Hypothalamus (tissue), 51 donors: ENCODE data around the gene NKIRAS2.

Experiments used
- DNase-seq, 51 donors: peaks; one replicate each; lab custom pipeline; 2025; lab: John Stamatoyannopoulos, UW

The NKIRAS2 gene

DNA sequence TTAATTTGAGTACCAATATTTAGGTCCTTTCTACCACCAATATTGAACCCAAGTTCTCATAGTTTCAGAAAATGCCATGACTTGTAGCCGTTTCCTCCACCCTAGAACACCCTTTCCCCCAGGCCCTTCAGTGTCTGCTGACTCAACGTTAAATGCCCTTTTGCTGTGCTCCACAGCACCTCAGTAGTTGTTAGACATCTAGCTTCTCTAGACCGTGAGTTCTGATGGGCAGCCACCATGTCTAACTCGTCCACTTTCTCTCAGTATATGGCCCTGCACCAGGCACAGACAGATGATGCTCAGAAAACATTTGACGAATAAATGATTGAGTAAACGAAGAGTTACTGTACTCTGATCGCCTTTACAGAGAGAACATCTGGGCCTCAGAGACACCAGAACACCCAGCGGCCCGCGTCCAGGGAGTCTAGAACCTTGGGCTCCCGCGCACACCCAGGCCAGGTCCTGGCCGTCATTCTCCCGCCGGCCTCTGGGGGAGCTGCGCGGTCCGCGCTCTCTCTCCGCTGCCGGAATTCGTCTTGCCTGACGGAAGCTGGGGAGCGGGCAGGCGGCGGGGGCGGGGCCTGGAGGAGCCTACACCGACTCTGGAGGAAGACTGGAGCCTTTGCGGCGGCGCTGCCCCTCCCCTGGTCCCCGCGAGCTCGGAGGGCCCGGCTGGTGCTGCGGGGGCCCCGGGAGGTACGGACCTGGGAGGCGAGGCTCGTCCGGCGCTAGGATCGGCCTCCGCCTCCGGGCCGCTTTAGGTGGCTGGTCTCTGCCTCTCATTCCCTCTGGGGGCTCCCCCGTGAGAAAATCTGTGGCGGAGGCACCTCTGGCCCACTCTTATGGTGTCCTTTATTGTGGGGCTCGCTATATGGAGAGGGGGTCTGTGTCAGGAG is at the start of gene NKIRAS2:
Gene NKIRAS2, plus strand, starts transcription at position 582 of the 896 bp plus-strand sequence. CDS start 1,488 bp downstream, outside the sequence.
- peak; percentile 32 to 94 (median 85) for DNase-seq

DNA sequence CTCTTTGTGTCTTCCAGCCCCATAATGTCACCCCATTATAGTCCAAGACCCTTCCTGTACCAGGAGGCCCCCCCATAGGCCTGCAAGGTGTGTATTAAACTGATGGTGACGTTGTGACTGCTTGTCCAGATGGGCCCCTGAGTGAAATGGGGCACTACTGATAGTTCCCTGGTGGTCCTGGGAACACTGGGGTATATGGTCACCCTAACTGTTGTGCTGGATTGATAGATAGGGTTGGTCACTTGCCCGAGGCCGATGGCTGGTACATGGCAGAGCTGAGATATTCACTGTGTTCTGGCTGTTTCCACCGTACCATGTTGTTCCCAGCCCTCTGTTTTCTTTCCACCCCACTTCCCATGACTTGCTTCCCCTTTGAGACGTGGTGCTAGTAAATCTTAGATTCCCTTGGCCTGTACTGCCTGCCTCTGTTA is 49.0 kb upstream of the NKIRAS2 start:
- DNase-seq, result no peak

DNA sequence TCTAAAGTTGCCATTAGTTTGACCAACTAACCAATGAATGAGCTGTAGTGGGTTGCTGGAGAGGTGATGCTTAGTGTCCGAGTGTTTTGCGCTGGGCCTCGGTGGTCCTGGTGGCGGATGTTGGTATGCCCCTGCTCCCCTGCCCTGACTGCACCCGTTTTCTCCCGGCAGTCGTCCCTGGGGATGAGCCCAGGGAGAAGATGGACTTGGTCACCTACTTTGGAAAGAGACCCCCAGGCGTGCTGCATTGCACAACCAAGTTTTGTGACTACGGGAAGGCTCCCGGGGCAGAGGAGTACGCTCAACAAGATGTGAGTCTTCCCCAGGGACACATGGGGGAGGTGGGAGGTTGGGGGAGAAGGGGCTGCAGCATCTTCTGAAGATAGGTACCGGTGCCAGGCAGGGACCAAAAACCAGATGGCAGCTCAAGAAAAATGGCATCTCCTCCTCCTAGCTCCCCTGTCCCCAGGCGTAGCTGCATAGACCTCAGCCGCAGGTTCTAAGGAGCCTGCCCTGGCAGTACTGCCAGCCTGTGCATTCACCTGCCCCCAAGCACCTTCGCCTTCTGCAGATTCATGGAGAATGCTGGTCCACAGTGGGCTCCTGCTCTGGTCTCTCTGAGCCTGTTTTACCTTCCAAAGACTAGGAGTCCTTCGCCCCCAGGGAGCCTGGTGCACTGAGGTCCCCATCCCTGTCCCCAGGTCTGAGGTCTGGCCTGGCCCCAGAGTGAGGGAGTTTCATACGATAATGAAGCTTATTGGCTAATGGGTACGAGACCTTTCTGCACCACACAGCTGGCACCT is 48.0 kb upstream of the NKIRAS2 start:
- no peak for DNase-seq

DNA sequence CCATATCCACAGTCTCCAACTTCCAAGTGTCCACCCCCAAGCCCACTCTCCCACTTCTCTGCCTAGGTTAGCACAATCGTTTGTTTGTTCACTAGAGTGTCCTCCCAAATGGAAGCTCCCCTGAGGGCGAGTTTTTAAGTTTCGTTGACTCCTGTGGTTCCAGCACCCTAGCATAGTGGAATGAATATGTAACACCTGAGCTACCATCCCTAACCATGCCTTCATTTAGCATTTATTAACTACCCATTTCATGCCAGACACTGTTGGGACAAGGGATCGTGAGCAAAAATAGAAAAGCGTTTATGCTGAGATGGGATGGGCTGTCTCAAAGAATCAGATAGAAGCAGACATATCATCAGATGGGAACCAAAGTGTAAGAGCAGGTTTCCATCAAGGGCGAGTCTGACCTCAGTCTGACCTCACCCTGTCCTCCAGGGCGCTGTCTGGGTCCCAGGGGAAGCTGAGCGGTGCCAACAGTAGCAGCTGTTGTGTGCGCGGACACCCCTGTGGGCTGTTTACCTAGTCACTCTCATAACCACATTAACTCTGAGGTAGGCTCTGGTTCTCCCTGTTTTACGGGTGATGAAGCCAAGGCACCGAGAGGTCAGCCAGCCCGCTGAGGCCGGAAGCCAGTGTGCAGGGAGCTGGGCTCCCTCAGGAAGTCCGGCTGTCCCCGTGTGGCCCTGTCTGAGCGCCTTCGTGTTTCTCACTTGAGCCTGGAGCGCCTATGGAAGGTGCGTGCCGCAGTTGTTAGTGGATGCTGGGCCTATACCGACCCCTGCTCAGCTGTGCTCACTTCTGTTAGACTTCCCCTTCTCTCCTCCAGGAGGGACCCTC is 47.1 kb upstream of the NKIRAS2 start:
- peak in 1 of 51 donors; percentile 18 for DNase-seq

DNA sequence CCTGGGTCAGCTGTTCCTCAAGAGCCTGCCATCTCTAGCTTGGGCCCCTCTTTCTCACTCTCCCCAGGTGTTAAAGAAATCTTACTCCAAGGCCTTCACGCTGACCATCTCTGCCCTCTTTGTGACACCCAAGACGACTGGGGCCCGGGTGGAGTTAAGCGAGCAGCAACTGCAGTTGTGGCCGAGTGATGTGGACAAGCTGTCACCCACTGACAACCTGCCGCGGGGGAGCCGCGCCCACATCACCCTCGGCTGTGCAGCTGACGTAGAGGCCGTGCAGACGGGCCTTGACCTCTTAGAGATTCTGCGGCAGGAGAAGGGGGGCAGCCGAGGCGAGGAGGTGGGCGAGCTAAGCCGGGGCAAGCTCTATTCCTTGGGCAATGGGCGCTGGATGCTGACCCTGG is 46.5 kb upstream of the NKIRAS2 start:
- peak in 1 of 51 donors; percentile 16 for DNase-seq

DNA sequence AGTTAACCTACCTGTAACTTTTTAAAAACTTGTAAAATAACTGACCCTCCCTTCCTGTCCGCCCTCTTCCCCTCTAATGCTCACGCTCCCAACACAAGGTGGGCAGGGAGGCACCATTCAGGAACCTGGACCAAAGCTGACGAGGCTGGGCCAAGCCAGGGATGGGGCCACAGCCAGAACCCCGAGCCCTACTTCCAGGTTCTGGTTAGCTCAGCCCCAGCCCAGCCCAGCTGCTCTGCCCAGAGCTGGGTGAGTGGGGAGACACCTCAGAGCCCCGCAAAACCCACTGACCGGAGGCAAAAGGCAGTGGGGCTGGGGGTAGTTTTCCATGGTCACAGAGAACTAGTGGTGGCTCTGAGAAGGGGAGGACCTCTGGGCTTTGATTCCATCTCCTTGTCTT is 45.9 kb upstream of the NKIRAS2 start:
- DNase-seq, result no peak

DNA sequence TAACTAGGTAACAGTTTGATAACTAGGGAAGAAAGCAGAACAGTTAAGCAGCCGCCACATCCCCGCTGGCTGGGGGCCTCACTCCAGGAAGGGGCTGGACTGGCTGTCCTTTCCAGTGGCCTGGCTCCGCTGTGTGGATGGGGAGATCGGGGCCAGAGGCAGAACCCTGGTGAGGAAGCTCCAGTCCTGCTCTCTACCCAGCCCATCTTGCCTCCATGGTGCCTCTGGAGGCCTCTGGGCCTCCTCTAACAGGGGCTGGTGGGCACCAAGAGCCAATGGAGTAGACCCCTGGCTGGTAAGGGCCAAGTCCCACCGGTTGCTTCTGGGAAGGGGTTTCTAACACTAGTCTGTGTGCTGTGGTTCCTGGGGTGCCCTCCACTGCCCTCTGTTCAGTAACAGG is 45.2 kb upstream of the NKIRAS2 start:
- DNase-seq, result peak in 4 of 51 donors; percentile 39 to 52 (median 42)

DNA sequence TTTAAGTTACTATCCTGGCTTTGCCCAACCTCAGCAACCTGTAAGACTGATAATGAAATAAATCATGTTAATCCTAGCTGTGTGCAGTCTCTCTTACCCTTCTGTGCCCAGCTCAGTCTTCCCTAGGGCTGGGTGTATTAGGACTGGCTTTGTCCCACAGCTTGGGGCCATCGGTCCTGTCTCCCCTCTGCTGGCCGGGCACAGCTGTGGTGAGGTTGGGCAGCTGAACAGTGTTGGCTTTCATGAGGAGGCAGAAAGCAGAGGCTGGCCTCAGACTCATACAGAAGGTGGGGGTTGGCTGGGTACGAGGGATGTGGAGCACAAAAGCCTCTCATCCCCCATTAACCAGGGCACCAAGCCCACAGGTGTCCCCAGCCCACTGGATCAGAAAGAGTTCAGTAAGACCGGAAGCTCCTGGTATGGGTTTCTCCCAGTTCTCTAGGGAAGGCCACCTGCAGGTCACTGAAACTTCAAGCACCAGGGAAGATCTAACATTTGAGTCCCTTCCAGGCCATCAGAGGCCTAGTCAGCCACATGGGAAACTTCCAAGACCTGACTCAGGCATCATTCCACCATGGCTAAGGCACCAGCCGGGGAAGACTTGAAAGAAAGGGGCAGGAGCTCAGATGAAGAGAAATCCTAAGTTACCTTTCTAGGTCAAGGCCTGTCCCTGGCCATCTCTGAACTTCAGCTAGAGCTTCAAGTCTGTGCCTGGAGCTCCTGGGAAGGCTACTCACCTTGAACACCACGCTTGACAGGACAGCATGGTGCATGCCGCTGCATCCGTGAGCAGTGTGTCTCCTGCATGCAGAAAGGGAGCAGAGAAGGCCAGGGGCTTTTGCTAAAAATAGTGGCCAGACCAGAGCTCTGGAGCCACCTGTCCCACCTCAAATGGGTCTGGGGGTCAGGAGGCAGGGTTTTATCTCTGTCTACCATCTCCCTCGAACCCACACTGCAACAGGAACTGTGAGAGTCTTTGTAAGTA is 44.5 kb upstream of the NKIRAS2 start:
- peak in 37 of 51 donors; percentile 24 to 87 (median 69) for DNase-seq

DNA sequence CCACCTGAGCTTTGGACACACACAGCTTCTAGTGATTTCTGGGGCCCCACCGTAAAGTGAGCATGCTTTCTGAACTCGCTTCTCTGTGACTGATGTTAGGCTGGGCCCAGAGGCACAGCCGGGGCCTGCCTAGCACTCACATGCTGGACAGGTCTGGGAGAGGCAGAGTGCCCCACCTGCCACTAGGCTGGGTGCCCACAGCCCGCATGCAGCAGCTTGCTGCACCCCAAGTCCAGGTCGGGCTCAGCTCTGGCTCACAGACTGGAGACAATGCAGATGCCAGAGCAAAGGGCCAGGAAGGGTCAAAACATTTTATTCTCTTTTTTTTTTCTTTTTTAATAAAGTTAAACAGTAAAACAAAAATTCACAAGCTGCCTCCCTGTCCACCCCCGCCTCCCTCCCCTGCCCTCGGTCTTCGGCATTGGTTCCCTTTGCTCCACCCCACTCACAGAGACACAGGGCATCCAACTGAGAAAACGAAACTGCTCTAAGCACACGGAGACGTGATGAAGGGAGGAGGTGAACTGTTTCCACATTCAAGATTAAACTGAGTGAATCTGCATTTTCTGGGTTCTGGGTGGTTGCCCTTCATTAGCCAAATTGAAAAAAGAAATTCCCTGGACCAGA is 43.6 kb upstream of the NKIRAS2 start:
- DNase-seq, result peak in 7 of 51 donors; percentile 7 to 49 (median 18)

DNA sequence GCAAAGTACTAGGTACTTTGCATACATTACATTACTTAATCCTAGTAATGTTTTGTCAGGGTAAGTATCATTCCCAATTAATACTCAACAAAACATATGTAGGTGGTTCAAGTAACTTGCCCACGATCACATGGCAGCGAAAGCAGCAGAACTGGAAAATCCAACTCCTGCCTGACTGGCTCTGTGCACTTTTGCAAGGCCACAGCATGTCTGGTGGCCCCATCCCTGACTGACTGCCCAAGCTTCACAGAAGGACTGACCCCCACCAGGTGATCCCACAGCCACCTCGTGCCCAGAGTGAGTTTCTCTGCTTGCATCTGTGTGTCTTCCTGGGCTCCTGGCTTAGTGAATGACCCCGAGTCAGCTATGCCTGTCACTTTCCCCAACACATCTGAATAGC is 41.9 kb upstream of the NKIRAS2 start:
- no peak for DNase-seq

DNA sequence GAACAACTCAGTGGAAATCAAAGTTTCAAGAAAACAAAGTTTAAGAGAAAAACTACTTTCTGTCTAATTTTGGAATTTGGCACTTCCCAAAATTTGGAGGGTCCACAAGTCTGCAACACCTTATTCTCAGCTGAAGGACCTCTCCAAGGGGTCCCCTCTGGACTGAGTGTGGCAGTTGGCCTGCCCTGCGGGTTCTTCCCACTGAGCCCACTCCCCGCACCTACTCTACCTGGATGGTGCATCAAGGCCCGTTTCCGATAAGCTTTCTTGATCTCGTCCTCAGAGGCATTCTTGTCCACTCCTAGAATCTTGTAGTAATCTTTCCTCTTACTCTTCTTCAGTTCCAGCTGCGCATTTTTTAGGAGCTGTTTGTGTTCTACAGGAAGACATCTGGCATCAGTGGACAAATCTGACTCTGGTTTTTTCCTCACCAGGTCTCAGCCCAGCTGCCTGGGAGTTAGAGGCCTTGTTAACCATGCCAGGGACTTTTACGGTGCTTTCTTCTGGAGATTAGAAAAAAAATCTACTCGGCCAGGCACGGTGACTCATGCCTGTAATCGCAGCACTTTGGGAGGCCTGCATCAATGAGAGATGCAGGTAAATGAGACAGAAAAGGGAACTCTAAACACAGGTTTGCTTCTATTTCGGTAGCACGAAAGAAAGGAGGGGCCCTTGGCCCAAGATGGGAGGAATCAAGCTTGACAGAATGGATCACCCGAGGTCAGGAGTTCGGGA is 37.7 kb upstream of the NKIRAS2 start:
- no peak for DNase-seq

DNA sequence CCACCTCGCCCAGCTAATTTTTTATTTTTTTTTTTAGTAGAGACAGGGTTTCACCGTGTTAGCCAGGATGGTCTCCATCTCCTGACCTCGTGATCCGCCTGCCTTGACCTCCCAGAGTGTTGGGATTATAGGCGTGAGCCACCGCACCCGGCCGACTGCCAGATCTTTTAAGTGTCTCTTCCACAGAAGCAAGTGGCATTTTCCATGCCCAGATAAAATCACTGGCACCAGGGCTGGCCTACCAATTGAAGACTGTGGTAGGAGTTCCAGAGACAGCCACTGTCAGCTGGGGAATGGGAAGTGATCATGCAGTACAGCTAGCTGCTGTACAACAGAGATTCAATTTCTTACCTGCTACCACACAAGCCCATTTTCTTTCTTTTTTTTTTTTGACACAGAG is 35.4 kb upstream of the NKIRAS2 start:
- DNase-seq, result no peak

DNA sequence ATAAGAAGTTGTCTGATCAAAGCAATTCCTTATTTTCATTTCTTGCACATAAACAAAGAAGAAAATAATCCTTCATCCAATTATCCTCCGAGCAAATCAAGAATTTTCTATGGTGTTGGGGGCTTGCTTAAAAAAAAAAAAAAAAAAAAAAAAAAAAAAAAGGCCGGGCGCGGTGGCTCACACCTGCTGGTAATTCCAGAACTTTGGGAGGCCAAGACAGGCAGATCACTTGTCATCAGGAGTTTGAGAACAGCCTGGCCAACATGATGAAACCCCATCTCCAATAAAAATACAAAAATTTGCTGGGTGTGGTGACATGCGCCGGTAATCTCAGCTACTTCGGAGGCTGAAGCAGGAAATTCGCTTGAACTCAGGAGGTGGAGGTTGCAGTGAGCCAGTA is 34.0 kb upstream of the NKIRAS2 start:
- no peak for DNase-seq

DNA sequence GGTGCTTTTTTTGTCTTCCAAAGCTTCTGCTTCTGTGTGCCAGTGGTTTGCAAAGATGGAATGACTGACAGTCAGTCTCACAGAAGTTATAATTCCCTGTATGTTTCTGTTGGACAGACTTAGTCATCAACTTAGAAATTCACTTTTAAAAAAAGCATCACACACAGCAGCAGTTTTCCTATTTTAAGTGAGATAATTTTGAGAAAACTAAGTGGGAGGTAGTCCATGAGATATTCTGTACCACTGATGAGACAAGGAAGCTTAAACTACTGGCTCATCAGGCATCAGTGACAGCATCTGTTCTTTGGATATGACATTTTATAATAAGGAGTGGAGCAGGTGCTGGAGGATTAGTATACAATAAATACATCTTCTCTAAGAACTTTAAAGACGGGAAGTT is 33.3 kb upstream of the NKIRAS2 start:
- no peak for DNase-seq

DNA sequence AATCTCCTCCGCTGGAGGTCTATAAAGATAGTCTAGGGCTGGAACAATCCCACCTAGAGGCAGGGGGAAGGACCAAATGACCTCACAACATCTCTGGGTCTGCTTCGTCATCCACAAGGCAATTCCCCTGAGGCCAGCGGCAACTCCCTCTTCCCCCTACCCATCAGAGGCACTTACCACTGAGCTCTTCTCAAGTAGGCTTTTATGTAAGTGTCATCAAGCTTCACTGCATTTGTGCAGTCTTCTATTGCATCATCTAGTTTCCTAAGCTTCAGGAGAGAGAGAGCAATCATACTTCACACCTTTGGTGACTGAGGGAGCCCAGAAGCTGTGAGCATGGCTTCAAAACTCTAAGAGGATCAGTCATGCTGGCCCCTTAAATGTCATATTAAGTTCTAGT is 32.2 kb upstream of the NKIRAS2 start:
- DNase-seq, result no peak

DNA sequence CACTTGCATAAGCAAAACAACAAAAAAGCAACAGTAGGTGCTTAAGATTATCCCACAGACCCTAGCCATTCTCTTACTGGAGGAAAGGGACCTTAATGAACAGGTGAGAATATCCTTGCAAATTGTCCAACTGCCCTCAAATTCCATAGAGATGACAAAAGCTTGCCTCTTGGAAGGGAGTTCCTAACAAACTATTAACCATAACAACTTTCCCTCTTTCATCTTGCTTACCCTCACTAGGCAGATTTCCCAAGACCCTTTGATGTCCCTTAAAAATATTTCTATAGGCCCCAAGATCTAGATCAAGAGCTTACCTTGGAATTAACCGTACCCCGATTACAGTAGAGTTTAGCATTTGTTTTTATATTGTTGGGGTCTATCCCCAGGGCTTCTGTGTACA is 31.5 kb upstream of the NKIRAS2 start:
- DNase-seq, result no peak

DNA sequence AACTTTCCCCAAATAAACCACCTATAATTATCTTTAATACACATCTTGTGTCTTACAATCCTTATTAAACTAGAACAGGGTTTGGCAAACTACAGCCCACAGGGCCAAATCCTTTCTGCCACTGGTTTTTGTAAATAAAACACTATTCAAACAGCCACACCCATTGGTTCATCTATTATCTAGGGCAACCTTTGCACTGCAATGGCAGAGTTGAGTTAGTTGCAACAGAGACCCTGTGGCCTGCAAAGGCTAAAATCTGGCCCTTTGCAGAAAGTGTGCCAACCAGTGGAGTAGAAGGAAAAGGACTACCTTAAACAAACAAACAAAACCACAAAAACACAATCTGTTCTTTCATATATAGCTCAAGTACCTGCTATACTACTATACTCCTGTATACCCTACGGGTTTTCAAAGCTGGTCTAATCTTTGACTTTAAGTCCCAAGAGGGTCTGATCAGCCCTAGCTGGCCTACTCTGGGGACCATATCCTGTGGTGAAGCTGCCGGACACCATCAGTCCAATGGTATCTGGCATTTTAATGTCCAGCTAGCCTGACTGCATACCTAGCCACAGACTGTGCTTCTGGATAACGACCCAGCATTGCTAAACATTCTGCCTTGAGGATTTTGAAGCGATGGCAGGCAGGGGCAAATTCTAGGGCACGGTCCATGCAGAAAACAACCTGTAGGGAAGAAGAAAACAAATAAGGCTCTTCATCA is 30.0 kb upstream of the NKIRAS2 start:
- no peak for DNase-seq

DNA sequence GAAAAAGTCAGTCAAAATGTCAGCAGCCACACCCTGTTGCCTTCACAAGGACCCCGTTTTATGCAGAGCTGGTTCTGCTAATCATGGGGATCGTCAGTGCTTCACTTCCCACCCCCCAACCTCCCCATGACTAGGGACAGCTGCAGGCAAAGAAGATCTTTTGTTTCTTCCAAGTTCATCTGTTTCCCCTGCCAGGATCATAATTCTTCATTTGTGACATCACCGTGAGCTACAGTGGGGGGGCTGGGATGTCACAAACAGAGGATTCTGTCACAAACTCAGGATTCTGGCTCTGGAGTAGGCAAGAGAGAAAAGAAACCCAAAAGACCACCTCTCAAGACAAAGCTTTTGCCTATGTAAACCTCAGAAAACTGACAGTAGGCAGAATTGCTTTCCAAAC is 27.3 kb upstream of the NKIRAS2 start:
- peak in 34 of 51 donors; percentile 10 to 90 (median 62) for DNase-seq
